ENCODE data around the gene KCTD17.

Gene KCTD17

GRCh38 chr22:37107816-37108621 is 56.5 kb downstream of the KCTD17 start:
- no peak for DNase-seq

- no peak for DNase-seq
Measured at GRCh38 chr22:37109242-37109917, 57.8 kb downstream of the KCTD17 start, which contains the start of gene TMPRSS6. TMPRSS6 (minus strand) TSS chr22:37109713; CDS start chr22:37103417, 6,296 bp downstream.

GRCh38 chr22:37111156-37111717 is 59.7 kb downstream of the KCTD17 start:
- DNase-seq: no peak

GRCh38 chr22:37112084-37112728 is 60.7 kb downstream of the KCTD17 start:
- no peak for DNase-seq

Measured in stimulated activated naive CD4-positive, alpha-beta T cell treated with Interleukin-2 at 50 U/mL for 16 hours (primary cell).